Measurements from ENCODE around the gene ACAP1.
"Not testable (repeated sequence)": the region's sequence is repeated elsewhere in the genome, so short reads cannot be mapped to it uniquely, and the experiment has no call there.

ACAP1 gene

GRCh38 chr17:7334938-7335538, 1.3 kb upstream of the ACAP1 start:
- peaks cover 4% of the 10 kb centered on the region for H3K36me3 ChIP-seq (replicated peaks; ENCODE audit: low read depth, low read length)
- no peak overlapping the region for H3K9ac ChIP-seq (ENCODE audit: low read length)
- peaks cover 37% of the 10 kb centered on the region for H3K4me1 ChIP-seq (ENCODE audit: low read length)
- H2AFZ ChIP-seq (ENCODE audit: low read depth, low read length), result no peak overlapping the region
- H3K4me3 ChIP-seq (ENCODE audit: low read length), result no peak overlapping the region
- H3K9me3 ChIP-seq (ENCODE audit: insufficient read depth, low read length), result no peaks in the 10 kb centered on the region
- H3K27me3 ChIP-seq (ENCODE audit: low read depth, low read length), result no peaks in the 10 kb centered on the region
- no peak overlapping the region for H3K27ac ChIP-seq (ENCODE audit: low read length)
- peaks cover 9% of the 10 kb centered on the region for H3K79me2 ChIP-seq (ENCODE audit: low read length)
- no peak for TF ChIP-seq CTCF (IDR thresholded peaks at IDR 0.05; ENCODE audit: low read depth, low read length)
- TF ChIP-seq EZH2phosphoT487 (IDR thresholded peaks at IDR 0.05; ENCODE audit: low read depth), result no peak
- H3K4me2 ChIP-seq (ENCODE audit: low read length), result no peak overlapping the region
- no peaks in the 10 kb centered on the region for H4K20me1 ChIP-seq (ENCODE audit: insufficient read depth, low read length)

DNA sequence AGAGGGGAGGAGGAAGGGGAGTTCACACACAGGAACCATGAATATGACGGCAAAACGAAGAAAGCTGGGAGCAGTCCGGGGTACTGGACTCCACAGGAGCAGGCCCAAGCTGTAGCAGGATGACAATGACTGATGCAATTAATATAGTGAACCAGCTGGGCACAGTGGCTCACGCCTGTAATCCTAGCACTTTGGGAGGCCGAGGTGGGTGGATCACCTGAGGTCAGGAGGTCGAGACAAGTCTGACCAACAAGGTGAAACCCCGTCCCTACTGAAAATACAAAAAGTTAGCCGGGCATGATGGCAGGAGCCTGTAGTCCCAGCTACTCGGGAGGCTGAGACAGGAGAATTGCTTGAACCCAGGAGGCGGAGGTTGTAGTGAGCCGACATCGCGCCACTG, 564 bp upstream of the ACAP1 start:
- peak overlapping the region; percentile 96 for H3K4me2 ChIP-seq (ENCODE audit: low read length)
- H3K4me1 ChIP-seq (ENCODE audit: low read length), result peaks cover 34% of the 10 kb centered on the region
- peak overlapping the region; percentile 14; the same call in 1 of the 2 replicates for H3K27ac ChIP-seq (ENCODE audit: low read length)
- not testable (repeated sequence) for H3K27me3 ChIP-seq (ENCODE audit: low read depth, low read length); H4K20me1 ChIP-seq (ENCODE audit: insufficient read depth, low read length); H2AFZ ChIP-seq (ENCODE audit: low read depth, low read length); H3K9me3 ChIP-seq (ENCODE audit: insufficient read depth, low read length); H3K36me3 ChIP-seq (replicated peaks; ENCODE audit: low read depth, low read length); H3K79me2 ChIP-seq (ENCODE audit: low read length)
- H3K4me3 ChIP-seq (ENCODE audit: low read length), result peak overlapping the region; percentile 99
- H3K9ac ChIP-seq (ENCODE audit: low read length), result peak overlapping the region; percentile 92; the same call in 1 of the 2 replicates

GRCh38 chr17:7337600-7337999, 1.3 kb downstream of the ACAP1 start:
- H3K4me2 ChIP-seq (ENCODE audit: low read length), result peak overlapping the region; percentile 96; the same call in 1 of the 2 replicates
- H3K36me3 ChIP-seq (replicated peaks; ENCODE audit: low read depth, low read length); H4K20me1 ChIP-seq (ENCODE audit: insufficient read depth, low read length); H3K27ac ChIP-seq (ENCODE audit: low read length); H3K9me3 ChIP-seq (ENCODE audit: insufficient read depth, low read length); H3K9ac ChIP-seq (ENCODE audit: low read length); H3K4me3 ChIP-seq (ENCODE audit: low read length); H3K27me3 ChIP-seq (ENCODE audit: low read depth, low read length); H2AFZ ChIP-seq (ENCODE audit: low read depth, low read length); H3K79me2 ChIP-seq (ENCODE audit: low read length): not testable (repeated sequence)
- H3K4me1 ChIP-seq (ENCODE audit: low read length), result peaks cover 15% of the 10 kb centered on the region

- H3K4me3 ChIP-seq (ENCODE audit: low read length), result no peak overlapping the region
- H2AFZ ChIP-seq (ENCODE audit: low read depth, low read length), result no peak overlapping the region
- H3K4me1 ChIP-seq (ENCODE audit: low read length), result peaks cover 15% of the 10 kb centered on the region
- TF ChIP-seq EZH2phosphoT487 (IDR thresholded peaks at IDR 0.05; ENCODE audit: low read depth) (no peak), CTCF (IDR thresholded peaks at IDR 0.05; ENCODE audit: low read depth, low read length) (no peak)
- peaks cover 9% of the 10 kb centered on the region for H3K79me2 ChIP-seq (ENCODE audit: low read length)
- no peaks in the 10 kb centered on the region for H3K9me3 ChIP-seq (ENCODE audit: insufficient read depth, low read length)
- H3K27me3 ChIP-seq (ENCODE audit: low read depth, low read length), result no peaks in the 10 kb centered on the region
- peaks cover 4% of the 10 kb centered on the region for H3K36me3 ChIP-seq (replicated peaks; ENCODE audit: low read depth, low read length)
- H3K4me2 ChIP-seq (ENCODE audit: low read length), result no peak overlapping the region
- no peak overlapping the region for H3K9ac ChIP-seq (ENCODE audit: low read length)
- H3K27ac ChIP-seq (ENCODE audit: low read length), result no peak overlapping the region
- no peaks in the 10 kb centered on the region for H4K20me1 ChIP-seq (ENCODE audit: insufficient read depth, low read length)
Observed at GRCh38 chr17:7340179-7340578, 3.9 kb downstream of the ACAP1 start.

DNA sequence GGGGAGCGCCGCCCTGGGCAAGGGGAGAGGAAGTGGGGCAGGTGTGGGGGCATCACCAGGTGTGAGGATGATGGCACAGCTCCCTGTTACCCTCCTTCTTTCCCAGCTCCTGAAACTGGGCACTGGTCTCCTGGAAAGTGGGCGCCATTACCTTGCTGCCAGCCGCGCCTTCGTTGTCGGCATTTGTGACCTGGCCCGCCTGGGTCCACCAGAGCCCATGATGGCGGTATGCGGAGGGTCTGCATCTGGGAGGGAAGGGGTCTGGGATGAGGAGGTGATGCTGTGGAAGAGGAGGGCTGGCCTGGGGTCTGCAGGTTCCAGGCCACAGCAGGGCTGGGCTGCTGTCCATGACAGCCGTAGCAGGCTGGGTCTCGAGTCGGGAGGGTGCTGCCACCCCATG, 5.5 kb downstream of the ACAP1 start:
- no peak overlapping the region for H2AFZ ChIP-seq (ENCODE audit: low read depth, low read length)
- no peak overlapping the region for H3K27ac ChIP-seq (ENCODE audit: low read length)
- TF ChIP-seq CTCF (IDR thresholded peaks at IDR 0.05; ENCODE audit: low read depth, low read length), result no peak
- no peak for TF ChIP-seq EZH2phosphoT487 (IDR thresholded peaks at IDR 0.05; ENCODE audit: low read depth)
- H3K79me2 ChIP-seq (ENCODE audit: low read length), result peaks cover 4% of the 10 kb centered on the region; the same call in 1 of the 2 replicates
- H3K9ac ChIP-seq (ENCODE audit: low read length), result no peak overlapping the region
- no peaks in the 10 kb centered on the region for H4K20me1 ChIP-seq (ENCODE audit: insufficient read depth, low read length)
- H3K36me3 ChIP-seq (replicated peaks; ENCODE audit: low read depth, low read length), result peaks cover 4% of the 10 kb centered on the region
- H3K4me2 ChIP-seq (ENCODE audit: low read length), result no peak overlapping the region
- no peak overlapping the region for H3K4me3 ChIP-seq (ENCODE audit: low read length)
- no peaks in the 10 kb centered on the region for H3K9me3 ChIP-seq (ENCODE audit: insufficient read depth, low read length)
- peaks cover 5% of the 10 kb centered on the region for H3K4me1 ChIP-seq (ENCODE audit: low read length)
- no peaks in the 10 kb centered on the region for H3K27me3 ChIP-seq (ENCODE audit: low read depth, low read length)
